Mesothelial cell of epicardium (in vitro differentiated cells): ENCODE results near the gene SRRM2. TPM values are rescaled to one million over a fixed set of nuclear protein-coding genes. Genes with fewer than 3 reads are reported as not detected.

Experiments used
- DNase-seq, 2 experiments: peaks; one replicate each; pipeline ENCODE4 v3.0.0; 2021; ENCODE audit warnings: low spot score in 2 of 2; ENCODE audit not compliant: unreplicated experiment in 2 of 2
- H3K27ac Mint-ChIP-seq: 2 replicates; pipeline ENCODE4 v1.8.0; 2021; ENCODE audit warnings: mixed read lengths
- H3K27me3 Mint-ChIP-seq: 2 replicates; pipeline ENCODE4 v1.8.0; 2021; ENCODE audit warnings: low read depth, mixed read lengths
- H3K36me3 Mint-ChIP-seq: 2 replicates; pipeline ENCODE4 v1.8.0; 2021; ENCODE audit warnings: mixed read lengths
- H3K4me1 Mint-ChIP-seq: 2 replicates; pipeline ENCODE4 v1.8.0; 2021; ENCODE audit warnings: mixed read lengths
- H3K4me3 Mint-ChIP-seq: 2 replicates; pipeline ENCODE4 v1.8.0; 2021; ENCODE audit warnings: mild to moderate bottlenecking, moderate library complexity, mixed read lengths
- H3K9me3 Mint-ChIP-seq: 2 replicates; pipeline ENCODE4 v1.8.0; 2021; ENCODE audit warnings: mixed read lengths
- total RNA-seq: library from RNA; stranded (reverse); gene quantifications from 3 replicates; pipeline ENCODE4 v1.2.1, GENCODE V29; 2021
- TF ChIP-seq, protein P1 (sequence below): fragments of 200-600 bp; sonication (generic); IDR thresholded peaks from one replicate; pipeline ENCODE4 v1.5.0; 2021; ENCODE audit warnings: antibody characterized with exemption; ENCODE audit not compliant: unreplicated experiment

Gene SRRM2
- total RNA-seq, 1 donor from 2014 or later = 854 TPM

DNA sequence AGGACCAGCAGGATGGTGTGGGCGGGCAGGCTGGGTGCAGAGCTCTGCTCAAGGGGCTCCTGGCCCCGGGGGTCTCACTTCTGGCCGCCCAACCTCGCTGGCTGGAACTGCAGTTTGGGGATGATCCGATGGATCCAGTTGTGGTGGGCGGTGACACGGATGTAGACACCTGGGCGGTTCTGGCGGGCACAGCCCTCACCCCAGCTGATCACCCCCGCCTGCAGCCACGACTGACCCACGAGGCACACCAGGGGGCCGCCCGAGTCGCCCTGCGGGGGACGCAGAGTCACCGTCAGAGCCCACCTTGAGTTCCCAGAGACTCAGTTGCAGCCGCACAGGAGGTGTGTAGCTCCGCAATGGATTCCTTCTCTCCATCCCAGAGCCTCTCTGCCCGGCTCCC lies 39.9 kb upstream of the SRRM2 start:
- peaks cover 11% of the 10 kb centered on the region for H3K27me3 Mint-ChIP-seq
- no peak overlapping the region for H3K4me3 Mint-ChIP-seq
- H3K27ac Mint-ChIP-seq = no peak overlapping the region

DNA sequence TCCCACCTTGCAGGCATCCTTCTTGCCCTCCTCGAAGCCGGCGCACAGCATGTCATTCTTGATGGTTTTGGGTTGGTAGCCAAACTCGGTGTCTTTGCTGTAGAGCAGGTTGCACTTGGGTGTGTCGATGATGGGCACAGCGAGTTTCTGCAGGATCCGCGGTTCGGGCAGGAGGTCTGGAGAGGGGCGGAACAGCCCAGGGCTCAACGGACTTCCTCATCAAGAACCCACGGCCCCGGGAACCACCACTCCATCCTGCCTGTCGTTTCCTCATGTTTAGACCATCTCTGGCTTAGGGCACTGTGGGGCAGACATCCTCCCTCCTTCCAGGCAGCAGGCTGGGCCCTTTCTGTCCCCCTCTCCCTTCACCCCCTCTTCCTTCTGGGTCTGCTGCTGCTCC lies 38.9 kb upstream of the SRRM2 start:
- DNase-seq = no peak
- H3K4me1 Mint-ChIP-seq = peaks cover 3% of the 10 kb centered on the region
- no peak overlapping the region for H3K4me3 Mint-ChIP-seq
- H3K27ac Mint-ChIP-seq = no peak overlapping the region
- TF ChIP-seq, protein P1, sequence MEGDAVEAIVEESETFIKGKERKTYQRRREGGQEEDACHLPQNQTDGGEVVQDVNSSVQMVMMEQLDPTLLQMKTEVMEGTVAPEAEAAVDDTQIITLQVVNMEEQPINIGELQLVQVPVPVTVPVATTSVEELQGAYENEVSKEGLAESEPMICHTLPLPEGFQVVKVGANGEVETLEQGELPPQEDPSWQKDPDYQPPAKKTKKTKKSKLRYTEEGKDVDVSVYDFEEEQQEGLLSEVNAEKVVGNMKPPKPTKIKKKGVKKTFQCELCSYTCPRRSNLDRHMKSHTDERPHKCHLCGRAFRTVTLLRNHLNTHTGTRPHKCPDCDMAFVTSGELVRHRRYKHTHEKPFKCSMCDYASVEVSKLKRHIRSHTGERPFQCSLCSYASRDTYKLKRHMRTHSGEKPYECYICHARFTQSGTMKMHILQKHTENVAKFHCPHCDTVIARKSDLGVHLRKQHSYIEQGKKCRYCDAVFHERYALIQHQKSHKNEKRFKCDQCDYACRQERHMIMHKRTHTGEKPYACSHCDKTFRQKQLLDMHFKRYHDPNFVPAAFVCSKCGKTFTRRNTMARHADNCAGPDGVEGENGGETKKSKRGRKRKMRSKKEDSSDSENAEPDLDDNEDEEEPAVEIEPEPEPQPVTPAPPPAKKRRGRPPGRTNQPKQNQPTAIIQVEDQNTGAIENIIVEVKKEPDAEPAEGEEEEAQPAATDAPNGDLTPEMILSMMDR = no peak
- H3K9me3 Mint-ChIP-seq = no peaks in the 10 kb centered on the region
- no peaks in the 10 kb centered on the region for H3K36me3 Mint-ChIP-seq
- H3K27me3 Mint-ChIP-seq = peaks cover 11% of the 10 kb centered on the region

More for the DNA sequence above, 39.9 kb upstream of the SRRM2 start:
- peaks cover 3% of the 10 kb centered on the region for H3K4me1 Mint-ChIP-seq
- TF ChIP-seq, protein P1 = no peak
- H3K9me3 Mint-ChIP-seq = no peaks in the 10 kb centered on the region
- DNase-seq = no peak
- H3K36me3 Mint-ChIP-seq = peaks cover 4% of the 10 kb centered on the region

GRCh38 chr16:2713985-2714774 lies 38.3 kb upstream of the SRRM2 start:
- no peak for DNase-seq
- no peak overlapping the region for H3K4me3 Mint-ChIP-seq
- no peaks in the 10 kb centered on the region for H3K9me3 Mint-ChIP-seq
- peaks cover 3% of the 10 kb centered on the region for H3K4me1 Mint-ChIP-seq
- no peak overlapping the region for H3K27ac Mint-ChIP-seq
- TF ChIP-seq, protein P1 = no peak
- no peaks in the 10 kb centered on the region for H3K36me3 Mint-ChIP-seq
- H3K27me3 Mint-ChIP-seq = peaks cover 11% of the 10 kb centered on the region

GRCh38 chr16:2715064-2715463 lies 37.4 kb upstream of the SRRM2 start:
- no peak for DNase-seq
- H3K4me3 Mint-ChIP-seq = no peak overlapping the region
- H3K36me3 Mint-ChIP-seq = no peaks in the 10 kb centered on the region
- H3K4me1 Mint-ChIP-seq = peaks cover 5% of the 10 kb centered on the region
- TF ChIP-seq, protein P1 = no peak
- H3K27ac Mint-ChIP-seq = no peak overlapping the region
- H3K9me3 Mint-ChIP-seq = no peaks in the 10 kb centered on the region
- H3K27me3 Mint-ChIP-seq = peaks cover 11% of the 10 kb centered on the region

- peaks cover 5% of the 10 kb centered on the region for H3K4me1 Mint-ChIP-seq
- H3K27ac Mint-ChIP-seq = no peak overlapping the region
- peak; percentile 73 to 88 for DNase-seq
- H3K36me3 Mint-ChIP-seq = no peaks in the 10 kb centered on the region
- H3K9me3 Mint-ChIP-seq = no peaks in the 10 kb centered on the region
- TF ChIP-seq, protein P1 = no peak
- H3K27me3 Mint-ChIP-seq = peaks cover 11% of the 10 kb centered on the region
- no peak overlapping the region for H3K4me3 Mint-ChIP-seq
Measured at GRCh38 chr16:2715519-2715918, 36.9 kb upstream of the SRRM2 start.
